GM19468 (cell line): ENCODE results near the gene TREH.

Source experiments
- ATAC-seq: cut with Tn5 transposase; IDR thresholded peaks from one replicate; pipeline ENCODE4 v1.9.1; 2021; ENCODE audit warnings: mild to moderate bottlenecking, moderate library complexity, moderate number of reproducible peaks; ENCODE audit not compliant: unreplicated experiment; ENCODE audit errors: extremely low read depth

TREH gene

DNA sequence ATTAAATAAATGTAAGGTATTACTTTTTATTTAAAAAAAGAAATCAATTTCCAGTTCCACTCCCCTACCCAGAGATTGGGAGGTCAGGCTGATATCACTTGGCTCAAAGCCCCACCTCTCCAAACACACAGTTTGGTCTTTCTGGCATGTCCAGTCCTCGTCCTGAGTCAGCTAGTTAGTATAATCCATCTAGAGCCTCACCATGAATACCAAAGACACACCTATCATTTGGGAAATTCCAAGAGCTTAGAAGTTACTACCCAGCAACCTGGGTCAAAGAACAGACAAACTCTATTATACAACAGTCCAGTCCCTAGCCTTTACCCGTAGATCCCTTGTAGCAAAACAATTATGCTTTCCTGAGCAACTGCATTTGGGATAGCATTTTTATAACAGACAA is 9.4 kb downstream of the TREH start:
- no peak for ATAC-seq

DNA sequence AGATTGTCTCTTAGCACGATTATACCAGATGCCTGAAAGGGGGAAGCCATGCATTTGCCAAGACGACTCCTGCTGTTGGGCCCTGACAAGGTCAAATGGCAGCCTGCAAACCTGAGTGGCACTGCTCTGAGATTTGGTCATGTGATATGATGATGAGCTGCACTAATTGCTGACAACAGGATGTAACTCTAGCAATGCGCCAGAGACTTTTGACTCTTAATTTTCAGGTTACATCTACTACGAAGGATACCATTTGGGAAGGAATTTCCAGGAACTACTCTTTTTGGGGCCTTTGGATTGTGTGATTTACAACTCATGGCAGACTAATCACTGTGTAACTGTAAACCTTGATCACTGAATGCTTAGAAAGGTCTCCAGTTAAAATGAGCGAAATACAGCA is 13.1 kb downstream of the TREH start:
- ATAC-seq: no peak

DNA sequence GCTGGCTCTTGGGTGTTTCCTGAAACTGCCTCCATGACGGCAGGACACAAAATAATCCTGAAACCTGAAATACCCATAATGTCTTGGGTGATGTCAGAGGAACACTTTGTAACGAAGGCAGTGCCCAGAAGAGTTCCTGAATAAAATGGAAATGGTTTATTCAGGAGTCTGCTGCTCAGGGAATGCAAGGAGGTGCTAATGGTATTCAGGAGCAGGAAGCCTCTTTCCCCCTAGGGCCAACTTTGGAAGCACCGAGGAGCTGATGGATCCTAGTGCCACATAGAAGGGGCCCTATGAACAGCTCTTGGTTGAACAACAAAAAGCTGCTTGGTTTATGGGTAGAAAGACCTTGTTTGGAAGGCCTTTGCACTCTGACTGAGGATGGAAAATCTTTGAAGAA is 15.5 kb downstream of the TREH start:
- ATAC-seq: no peak

DNA sequence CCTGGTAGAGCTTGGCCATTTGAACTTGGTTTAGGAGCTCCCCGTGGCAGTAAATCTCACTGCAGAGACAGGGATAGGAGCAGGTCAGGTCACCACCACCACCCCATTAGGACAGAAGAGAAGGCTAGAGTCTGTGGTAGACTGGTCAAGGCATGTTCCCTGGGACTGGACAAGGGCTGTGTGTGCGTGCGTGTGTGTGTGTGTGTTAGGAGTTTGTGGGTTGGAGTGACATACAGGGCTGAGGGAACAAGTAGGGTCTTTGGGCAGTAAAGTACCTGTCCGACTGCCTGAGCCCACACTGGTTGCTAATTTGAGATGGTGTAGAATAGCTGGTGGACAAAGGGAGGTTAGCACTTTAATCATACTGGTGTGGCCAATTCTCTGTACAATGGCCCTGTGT is 16.1 kb downstream of the TREH start:
- no peak for ATAC-seq

DNA sequence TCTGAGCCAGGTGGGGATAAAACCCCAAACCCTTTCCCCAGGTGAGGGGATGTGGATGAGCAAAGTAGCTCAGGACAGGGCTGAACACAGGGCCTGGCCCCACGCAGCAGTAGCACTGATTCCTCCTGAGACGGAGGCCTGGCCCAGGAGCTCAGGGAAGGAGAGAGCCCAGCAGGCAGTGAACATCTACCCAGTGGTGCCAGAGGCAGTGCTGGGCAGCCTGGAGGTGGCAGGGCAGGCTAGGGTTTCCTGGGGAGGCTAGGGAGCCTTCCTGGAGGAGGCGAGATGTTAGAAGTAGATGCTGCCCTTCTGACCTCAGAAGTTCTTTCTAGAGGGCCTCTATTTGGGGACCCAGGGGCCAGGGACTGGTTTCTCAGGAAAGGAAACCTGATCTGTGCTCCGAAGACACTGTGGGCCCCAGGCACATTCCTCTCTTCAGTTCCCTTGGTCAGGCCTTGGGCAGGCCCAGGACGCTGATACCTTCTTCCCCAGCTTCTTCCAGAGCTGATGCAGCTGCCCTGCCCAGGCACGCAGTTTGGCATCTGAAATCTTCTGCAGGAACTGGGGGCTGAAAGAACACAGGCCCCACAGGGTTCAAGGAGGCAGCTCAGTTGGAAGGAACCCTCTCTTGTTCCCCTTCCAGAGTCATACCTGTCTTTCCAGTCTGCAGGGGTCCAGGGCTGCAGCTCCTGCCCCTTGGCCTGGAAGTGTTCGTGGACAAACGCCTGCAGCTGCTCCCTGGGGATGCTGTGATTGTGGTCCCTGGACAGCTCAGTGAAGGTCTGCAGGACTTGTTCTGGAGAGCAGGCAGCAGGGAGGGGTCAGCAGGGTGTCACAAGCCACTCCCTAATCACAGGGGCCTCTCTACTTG is 16.8 kb downstream of the TREH start:
- ATAC-seq: no peak

DNA sequence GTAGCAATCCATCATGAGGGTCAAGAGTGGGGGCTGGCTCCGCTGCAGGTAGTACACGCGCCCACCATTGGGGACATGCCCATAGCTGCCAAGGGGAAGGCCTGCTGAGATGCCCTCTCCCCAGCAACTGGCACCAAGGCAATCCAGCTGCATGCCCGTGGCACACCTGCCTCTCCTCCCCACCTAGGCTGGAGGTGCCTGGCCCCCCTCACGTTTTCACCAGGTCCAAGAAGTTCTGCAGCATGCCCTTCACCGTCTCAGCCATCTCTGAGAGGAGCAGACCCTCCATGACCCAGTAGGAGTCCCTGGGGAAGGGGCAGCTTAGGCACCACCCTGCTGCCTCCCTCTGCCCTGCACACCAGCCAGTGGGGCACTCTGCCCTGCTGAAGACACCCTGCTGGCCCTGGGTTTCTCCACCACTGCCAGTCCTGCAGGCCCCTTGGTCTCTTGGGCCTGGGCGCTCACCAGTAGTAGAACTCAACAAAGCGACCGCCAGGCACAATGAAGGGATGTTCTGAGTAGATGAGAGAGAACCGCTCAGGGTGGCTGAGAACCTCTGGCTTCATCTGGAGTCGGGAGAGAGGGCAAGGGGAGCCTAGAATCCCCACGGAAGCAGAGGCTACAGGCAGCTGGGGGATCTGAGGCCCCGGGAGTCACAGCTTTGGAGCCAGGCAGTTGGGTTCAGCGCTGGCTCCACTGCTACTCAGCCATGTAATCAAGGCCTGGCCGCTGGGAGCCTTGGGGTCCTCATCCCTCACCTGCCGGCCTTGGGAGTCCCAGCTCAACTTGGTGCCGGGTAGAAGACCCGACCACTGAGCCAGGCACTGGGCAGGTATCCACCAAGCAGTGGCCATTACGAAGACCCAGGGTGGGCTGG is 17.8 kb downstream of the TREH start:
- no peak for ATAC-seq

DNA sequence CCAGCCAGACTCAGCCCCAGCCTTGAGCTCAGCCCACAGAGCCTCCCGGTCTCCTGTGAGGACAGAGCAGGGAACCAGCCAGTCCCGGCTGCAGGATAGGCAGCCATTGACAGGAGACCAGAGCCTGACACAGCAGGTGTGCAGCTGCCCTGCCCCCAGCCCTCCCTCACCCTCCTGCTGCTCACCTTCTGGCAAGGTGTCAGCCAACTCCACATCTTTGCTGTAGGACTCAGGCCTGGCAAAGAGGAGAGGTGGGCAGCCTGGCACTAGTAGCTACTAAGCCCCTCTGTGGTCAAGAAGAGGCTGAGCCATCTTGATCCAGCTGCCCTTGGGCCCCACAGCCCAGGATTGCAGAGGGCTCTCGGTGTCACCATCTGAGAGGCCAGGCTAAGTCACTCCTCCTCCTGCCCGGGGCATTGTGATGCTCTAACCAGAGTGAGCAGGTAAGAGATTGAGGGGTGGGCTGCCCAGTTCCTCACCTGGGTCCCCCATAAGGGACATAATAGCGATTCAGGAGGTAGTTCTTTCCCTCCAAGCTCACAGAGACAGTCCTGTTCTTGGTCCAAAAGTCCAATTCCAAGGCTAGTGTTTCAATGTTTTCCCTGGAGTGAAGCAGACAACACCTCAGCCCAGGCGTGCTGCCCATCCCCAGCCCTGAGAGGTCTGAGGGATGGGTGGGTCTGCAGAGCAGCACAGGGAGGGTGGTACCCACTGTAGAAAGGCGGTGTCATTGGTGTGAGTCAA is 18.6 kb downstream of the TREH start:
- no peak for ATAC-seq

DNA sequence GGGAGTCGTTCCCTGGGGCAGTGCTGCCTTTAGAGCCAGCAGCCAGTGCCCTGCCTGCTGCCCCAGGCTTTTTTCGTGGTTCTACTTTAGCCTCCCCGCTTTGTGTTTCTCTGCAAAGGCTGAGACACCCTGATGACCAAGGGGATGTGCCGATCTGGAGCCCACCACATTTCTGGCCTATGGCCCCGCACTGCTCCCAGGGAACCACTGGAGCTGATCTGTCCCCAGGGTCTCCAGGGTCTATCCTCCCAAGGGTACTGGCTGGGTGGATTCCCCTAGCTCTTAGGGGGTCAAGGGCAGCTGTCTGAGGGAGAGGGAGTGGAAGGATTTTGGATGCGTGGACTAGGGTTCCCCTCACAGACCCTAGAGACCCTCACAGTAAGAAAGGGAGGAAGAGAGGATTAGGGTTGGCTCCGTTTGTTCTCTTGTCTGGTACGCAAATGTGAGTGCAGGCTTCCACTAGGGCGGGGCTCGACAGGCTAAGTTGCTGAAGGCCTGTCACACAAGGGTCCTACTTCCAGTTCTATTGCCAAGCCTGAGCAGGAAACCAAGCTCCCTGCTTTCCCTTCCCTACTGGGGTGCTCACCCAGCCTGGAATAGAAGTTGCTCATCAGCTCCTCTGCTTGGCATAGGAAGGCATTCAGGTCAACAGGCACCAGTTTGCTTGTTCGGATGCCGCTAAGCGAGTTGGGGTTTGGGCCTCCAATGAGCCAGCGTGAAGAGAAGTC is 19.3 kb downstream of the TREH start:
- no peak for ATAC-seq

DNA sequence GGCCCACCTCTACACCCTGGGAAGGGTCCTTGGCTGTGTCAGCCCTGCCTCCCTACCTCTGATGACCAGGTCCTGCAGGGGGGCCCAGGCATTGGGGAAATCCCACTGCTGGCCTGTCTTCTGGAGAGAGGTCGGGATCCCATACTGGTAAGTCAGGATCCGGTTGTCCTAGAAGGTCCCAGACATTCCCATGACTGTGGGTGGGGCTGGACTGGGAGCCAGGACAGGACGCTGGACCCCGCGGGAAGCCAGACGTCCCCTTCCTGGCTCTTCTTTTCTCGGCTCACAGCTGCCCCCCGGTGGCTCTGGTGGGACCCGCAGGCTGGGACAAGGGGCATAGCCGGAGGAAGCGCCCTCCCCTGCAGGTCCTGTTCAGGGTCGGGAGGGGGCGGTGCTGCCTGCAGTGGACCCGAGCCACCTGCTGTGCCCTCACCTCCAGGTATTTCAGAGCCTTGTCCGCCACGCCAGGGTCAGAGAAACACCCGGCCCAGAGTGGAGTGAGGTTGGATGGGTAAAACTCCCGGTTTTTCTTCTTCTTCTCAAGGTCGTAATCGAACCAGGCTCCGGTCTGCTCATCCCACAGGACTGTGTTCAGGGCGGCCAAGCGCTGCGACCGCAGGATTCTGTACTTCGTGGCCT is 20.0 kb downstream of the TREH start:
- no peak for ATAC-seq

DNA sequence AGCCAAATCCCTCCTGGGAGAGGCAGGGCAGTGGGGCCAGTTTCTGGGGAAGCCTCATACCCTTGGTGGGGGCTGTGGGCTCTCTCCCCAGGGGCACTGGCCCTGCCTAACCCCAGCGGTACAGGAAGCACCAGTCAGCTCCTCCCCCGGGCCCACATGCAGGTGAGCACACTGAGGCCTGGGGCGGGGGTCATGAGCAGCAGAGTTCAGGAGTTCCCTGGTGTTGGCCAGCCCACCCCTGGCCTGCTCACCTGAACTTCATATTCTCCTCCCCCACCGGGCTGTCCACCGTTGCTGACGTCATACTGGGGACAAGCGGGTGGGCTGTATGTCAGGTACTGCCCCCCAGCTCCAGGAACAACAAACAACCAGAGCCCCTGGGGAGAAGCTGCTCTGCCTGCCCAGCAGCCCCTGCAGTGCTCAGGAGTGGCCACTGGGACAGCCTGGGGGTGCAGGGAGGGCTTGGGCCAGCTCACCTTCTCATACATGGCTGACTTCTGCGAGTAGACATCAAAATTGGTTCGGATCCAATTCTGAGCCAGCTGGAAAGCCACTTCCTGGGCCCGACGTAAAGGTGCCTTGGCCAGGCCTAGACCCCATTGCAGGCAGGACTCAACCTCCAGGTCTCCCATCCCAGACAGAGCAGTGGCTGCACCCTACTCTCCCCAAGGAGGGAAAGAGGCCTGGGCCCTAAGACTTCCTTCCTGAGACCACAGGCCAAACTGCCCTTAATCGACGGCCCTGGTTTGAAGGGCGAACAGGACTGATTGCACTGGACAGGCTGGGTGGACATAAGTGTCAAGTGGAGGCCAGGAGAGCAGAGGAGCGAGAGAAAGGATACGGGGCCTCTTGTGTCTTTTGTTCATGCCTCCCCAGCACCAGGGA is 20.8 kb downstream of the TREH start:
- no peak for ATAC-seq

DNA sequence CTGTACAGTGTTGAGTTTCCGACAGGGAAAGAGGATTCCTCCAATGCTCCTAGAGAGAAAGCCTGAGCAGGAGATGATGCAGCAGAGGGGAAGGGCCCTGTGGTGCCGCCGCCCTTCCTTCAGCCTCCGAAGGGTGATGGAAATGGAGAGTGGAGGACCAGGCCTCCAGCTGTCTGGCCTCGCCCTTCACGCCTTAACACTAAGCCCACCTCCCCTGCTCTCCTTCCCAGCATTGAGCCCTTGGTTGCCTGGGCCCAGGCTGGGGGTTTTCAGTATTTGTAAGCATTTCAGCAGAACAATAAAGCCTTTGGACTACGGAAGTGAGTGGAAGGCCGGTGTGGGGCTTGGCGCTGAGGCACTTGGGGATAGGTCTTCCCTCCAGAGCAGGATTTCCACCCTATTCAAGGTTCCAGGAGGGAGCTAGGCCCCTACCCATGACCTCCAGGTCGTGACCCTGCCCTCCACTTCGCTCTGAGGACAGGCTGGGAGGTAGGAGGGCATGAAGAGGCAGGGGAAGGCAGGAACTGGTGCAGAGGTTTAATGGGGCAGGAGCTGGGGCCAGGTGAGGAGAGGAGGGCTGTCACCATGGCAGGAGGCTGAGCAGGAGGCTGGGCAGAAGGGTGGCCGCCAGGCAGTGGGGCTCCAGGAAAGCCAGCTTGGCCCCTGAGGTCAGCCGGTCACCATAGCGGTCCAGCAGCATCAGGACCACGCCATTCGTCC is 21.6 kb downstream of the TREH start:
- ATAC-seq: no peak

DNA sequence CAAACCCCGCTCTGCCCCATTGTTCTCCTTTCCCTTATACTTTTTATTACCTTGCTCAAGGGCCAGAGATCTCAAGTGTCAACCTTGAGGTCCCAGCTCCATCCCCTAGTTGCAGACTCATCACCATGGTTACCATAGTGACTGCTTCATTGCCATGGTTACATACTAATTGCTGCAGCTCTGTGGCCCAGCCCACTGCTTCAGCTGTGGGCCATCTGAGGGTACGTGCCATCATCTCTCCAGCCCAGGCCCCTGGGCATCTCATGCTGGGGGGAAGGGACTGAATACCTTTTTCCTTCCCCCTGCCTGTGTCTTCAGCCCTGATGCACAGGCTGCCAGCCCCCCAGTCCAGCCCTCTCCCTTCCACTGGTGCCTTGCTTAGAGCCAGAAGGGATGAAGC is 22.2 kb downstream of the TREH start:
- no peak for ATAC-seq

DNA sequence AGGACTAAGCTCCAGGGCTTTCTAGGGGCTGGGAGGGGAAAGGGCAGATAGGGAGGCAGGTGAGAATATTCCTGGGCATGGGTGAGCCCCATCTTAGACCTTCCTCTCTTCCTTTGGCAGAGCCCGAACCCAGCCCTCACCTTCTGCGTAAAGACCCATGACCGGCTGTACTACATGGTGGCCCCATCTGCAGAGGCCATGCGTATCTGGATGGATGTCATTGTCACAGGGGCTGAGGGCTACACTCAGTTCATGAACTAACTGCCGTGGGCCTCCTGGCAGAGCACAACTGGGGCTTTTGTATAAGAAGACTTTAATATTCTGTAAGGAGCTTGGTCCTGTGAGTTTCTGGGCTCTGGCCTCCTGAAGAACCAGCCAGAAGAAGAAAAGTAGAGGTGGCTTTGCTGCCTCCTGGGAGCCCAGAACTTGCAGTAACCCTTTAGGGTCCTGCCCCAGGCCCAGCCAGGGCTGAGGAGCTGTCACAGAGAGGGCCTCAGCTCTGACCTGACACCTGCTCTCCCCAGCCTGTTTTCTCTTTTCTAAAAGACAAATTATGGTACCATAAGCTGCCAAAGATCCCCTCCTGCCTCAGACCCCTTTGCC is 22.8 kb downstream of the TREH start:
- no peak for ATAC-seq

DNA sequence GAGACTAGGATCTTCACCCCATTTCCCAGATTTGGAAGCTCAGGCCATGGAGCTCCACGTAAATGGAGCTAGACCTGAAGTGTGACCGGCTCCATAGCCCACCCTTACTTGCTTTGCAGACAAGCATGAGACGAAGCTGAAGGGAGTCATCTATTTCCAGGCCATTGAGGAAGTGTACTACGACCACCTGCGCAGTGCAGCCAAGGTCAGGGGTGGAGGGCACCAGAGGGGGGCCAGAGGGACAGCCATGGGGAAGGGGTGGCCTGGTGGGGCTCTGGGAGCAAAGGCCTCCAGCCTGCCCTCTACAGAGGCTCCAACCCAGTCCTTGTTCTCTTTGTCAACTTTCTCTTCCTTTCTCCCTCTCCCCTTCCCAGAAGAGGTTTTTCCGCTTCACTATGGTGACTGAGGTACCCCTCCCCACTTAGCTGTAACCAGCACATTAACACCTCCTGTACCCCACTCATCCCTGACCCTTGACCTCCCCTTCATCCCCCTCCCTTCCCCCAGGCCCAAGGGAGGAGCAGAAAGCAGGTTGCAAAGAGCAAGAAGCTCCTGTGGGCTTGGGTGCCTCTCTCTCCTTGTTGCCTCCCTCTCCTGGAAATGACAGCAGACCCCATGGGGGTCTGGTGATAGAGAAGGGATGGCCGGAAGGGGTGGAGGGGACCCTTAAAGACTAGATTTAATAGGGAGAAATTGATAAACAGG is 23.8 kb downstream of the TREH start:
- no peak for ATAC-seq

DNA sequence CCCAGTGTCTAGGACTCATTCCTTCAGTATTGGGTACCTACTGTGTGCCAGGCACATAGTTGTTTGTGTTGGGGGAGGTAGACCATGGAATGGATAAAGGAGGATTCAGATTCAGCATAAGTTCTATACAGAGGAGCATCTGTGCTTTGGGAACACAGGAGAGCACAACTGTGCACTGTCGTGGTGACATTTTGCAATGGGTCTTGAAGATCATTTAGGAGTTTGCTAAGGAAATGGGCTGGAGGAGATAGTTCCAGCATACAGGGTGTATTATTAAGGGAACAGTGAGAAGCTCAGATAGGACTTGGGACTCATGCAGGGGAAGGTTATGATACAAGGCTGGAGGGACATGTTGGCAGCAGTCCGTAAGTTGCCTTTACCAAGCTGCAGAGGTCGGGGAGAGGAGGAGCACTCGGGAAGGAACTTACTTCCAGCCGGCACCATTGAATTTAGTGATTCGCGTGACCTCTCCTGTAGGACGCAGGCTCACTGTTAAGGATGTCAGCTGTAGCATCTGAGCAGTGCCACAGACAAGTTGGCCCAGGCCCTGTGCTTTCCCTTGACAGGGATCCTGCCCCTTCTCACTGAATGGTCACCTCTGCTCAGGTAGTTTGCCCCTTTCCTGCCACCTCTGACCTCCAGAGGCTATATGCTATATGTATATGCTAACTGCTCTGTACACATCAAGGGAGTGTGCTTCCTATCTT is 25.6 kb downstream of the TREH start:
- ATAC-seq: no peak

DNA sequence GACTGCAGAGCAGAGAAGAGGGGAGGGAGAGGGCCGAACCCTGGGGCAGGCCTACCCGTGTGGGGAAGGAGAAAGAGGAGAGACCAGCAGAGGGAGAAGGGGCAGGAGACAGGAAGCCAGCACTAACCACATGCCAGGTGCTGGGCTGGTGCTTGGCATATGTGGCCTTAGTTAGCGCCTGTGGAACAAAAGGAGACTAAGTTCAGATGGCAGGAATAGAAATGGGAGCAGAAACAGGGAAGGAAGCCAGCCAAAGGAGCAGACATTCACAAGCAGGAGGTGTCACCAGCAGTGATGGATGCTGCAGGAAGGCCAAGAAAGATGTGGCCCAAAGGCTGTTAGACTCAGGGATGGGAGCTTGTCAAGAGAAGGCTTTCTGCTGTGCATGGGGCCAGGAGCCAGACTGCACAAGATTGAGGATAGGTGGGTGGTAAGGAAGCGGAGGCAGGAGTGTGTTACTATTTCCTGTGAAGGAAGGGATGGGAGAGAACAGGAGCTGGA is 26.7 kb downstream of the TREH start:
- no peak for ATAC-seq
